Osteoblast (primary cell): ENCODE results near the gene KCNK5. TPM values are rescaled to one million over a fixed set of nuclear protein-coding genes. Genes with fewer than 3 reads are reported as not detected.

Experiments used
- DNase-seq: peaks from one replicate; pipeline ENCODE4 v3.0.0; 2011; ENCODE audit warnings: low spot score, mixed read lengths; ENCODE audit not compliant: insufficient read length; ENCODE audit errors: missing footprints
- H2AFZ ChIP-seq: 2 replicates; pipeline ENCODE4 v1.6.0; 2011; ENCODE audit warnings: mild to moderate bottlenecking, low read length
- H3K27ac ChIP-seq: 2 replicates; pipeline ENCODE4 v1.5.1; 2011; ENCODE audit warnings: mild to moderate bottlenecking, low read depth, low read length, moderate library complexity
- H3K27me3 ChIP-seq: 2 replicates; pipeline ENCODE4 v1.6.0; 2012; ENCODE audit warnings: mild to moderate bottlenecking, control low read depth, inconsistent platforms, low read length, moderate library complexity; ENCODE audit not compliant: insufficient read depth
- H3K36me3 ChIP-seq: 2 replicates; pipeline ENCODE4 v1.5.1; 2011; ENCODE audit warnings: mild to moderate bottlenecking, low read length, control low read depth, moderate library complexity; ENCODE audit not compliant: insufficient read depth
- H3K4me1 ChIP-seq: 2 replicates; pipeline ENCODE4 v1.5.1; 2011; ENCODE audit warnings: mild to moderate bottlenecking, low read length, control low read depth, moderate library complexity; ENCODE audit not compliant: insufficient read depth
- H3K4me2 ChIP-seq: 2 replicates; pipeline ENCODE4 v1.6.0; 2011; ENCODE audit warnings: mild to moderate bottlenecking, low read length; ENCODE audit not compliant: insufficient read depth
- H3K4me3 ChIP-seq: fragments of 200-600 bp; sonication (generic); 3 replicates; pipeline ENCODE4 v1.5.1; 2012; ENCODE audit warnings: mild to moderate bottlenecking, low read length, inconsistent platforms; ENCODE audit not compliant: insufficient read depth
- H3K79me2 ChIP-seq: 2 replicates; pipeline ENCODE4 v1.6.0; 2012; ENCODE audit warnings: mild to moderate bottlenecking, low read length, control low read depth, inconsistent platforms; ENCODE audit not compliant: insufficient read depth
- H3K9me3 ChIP-seq: 2 replicates; pipeline ENCODE4 v1.5.1; 2011; ENCODE audit warnings: low read depth, low read length, control low read depth
- H4K20me1 ChIP-seq: 2 replicates; pipeline ENCODE4 v1.6.0; 2012; ENCODE audit warnings: mild to moderate bottlenecking, low read length, control low read depth; ENCODE audit not compliant: insufficient read depth
- CTCF ChIP-seq: IDR thresholded peaks from 2 replicates; pipeline ENCODE4 v1.5.1; 2011; ENCODE audit warnings: mild to moderate bottlenecking, low read depth, low read length, moderate library complexity; ENCODE audit errors: extremely low read depth
- total RNA-seq: library from RNA; depleted of rRNA; stranded (reverse); fragments of >200 nt; gene quantifications from 2 replicates; pipeline ENCODE4 v1.2.3, GENCODE V29; 2012

KCNK5 gene
- total RNA-seq, 1 donor, result not detected

- H2AFZ ChIP-seq, result no peak overlapping the region
- H3K36me3 ChIP-seq, result no peaks in the 10 kb centered on the region
Measured at GRCh38 chr6:39224523-39225182, 4.6 kb downstream of the KCNK5 start.

GRCh38 chr6:39224011-39224410 is 5.3 kb downstream of the KCNK5 start:
- H3K79me2 ChIP-seq, result no peaks in the 10 kb centered on the region
- H3K4me3 ChIP-seq, result no peak overlapping the region
- no peaks in the 10 kb centered on the region for H4K20me1 ChIP-seq
- H3K4me2 ChIP-seq, result no peak overlapping the region
- no peaks in the 10 kb centered on the region for H3K36me3 ChIP-seq
- no peak overlapping the region for H3K27ac ChIP-seq
- H3K27me3 ChIP-seq, result peaks cover 11% of the 10 kb centered on the region
- H2AFZ ChIP-seq, result no peak overlapping the region
- no peak for TF ChIP-seq CTCF
- H3K4me1 ChIP-seq, result no peaks in the 10 kb centered on the region
- DNase-seq, result no peak
- H3K9me3 ChIP-seq, result no peaks in the 10 kb centered on the region

More at GRCh38 chr6:39224523-39225182, 4.6 kb downstream of the KCNK5 start:
- Histone ChIP-seq H3K4me1 (no peaks in the 10 kb centered on the region), H3K4me3 (no peak overlapping the region), H3K27ac (no peak overlapping the region), H3K9me3 (no peaks in the 10 kb centered on the region), H3K4me2 (no peak overlapping the region), H4K20me1 (no peaks in the 10 kb centered on the region), H3K79me2 (no peaks in the 10 kb centered on the region), H3K27me3 (peaks cover 12% of the 10 kb centered on the region)
- TF ChIP-seq CTCF, result no peak
- no peak for DNase-seq

GRCh38 chr6:39223555-39223954 is 5.7 kb downstream of the KCNK5 start:
- no peak overlapping the region for H3K4me2 ChIP-seq
- no peaks in the 10 kb centered on the region for H3K79me2 ChIP-seq
- no peak overlapping the region for H3K4me3 ChIP-seq
- H3K4me1 ChIP-seq, result no peaks in the 10 kb centered on the region
- no peak overlapping the region for H3K27ac ChIP-seq
- H3K9me3 ChIP-seq, result no peaks in the 10 kb centered on the region
- H2AFZ ChIP-seq, result no peak overlapping the region
- no peaks in the 10 kb centered on the region for H4K20me1 ChIP-seq
- DNase-seq, result no peak
- no peak for TF ChIP-seq CTCF
- no peaks in the 10 kb centered on the region for H3K36me3 ChIP-seq
- peaks cover 6% of the 10 kb centered on the region for H3K27me3 ChIP-seq

- Histone ChIP-seq H3K9me3 (no peaks in the 10 kb centered on the region), H3K27ac (no peak overlapping the region), H3K27me3 (peaks cover 4% of the 10 kb centered on the region), H3K36me3 (no peaks in the 10 kb centered on the region), H3K4me1 (no peaks in the 10 kb centered on the region), H3K4me3 (no peak overlapping the region), H4K20me1 (no peaks in the 10 kb centered on the region), H2AFZ (no peak overlapping the region), H3K4me2 (no peak overlapping the region), H3K79me2 (no peaks in the 10 kb centered on the region)
- DNase-seq, result no peak
- TF ChIP-seq CTCF, result no peak
Measured at GRCh38 chr6:39223061-39223460, 6.2 kb downstream of the KCNK5 start.
